Gastroesophageal sphincter (tissue), 4 donors: ENCODE data around the gene LEPROT. TPM values are rescaled to one million over a fixed set of nuclear protein-coding genes. Genes with fewer than 3 reads are reported as not detected.

Experiments
- ATAC-seq: fragments of 150-250 bp; one replicate; pipeline ENCODE4 v1.9.1; 2016; ENCODE audit warnings: mild to moderate bottlenecking, moderate library complexity
- H3K27ac ChIP-seq, 4 donors: fragments of 200-600 bp; sonication (generic) in 3 of 4; 1 replicate in 3 of 4; 2 replicates in 1 of 4; pipeline ENCODE4 v1.5.1; 2016 to 2019
- H3K27me3 ChIP-seq: fragments of 200-600 bp; sonication (generic); one replicate; pipeline ENCODE4 v1.5.1; 2019
- H3K36me3 ChIP-seq, 2 donors: fragments of 200-600 bp; sonication (generic); one replicate each; pipeline ENCODE4 v1.5.1; 2019; ENCODE audit warnings: control low read depth in 1 of 2
- H3K4me1 ChIP-seq, 3 donors: fragments of 200-600 bp; sonication (generic); 1 replicate in 2 of 3; 2 replicates in 1 of 3; pipeline ENCODE4 v1.5.1; 2016 to 2019; ENCODE audit warnings: control low read depth in 2 of 3
- H3K4me3 ChIP-seq, 2 donors: fragments of 200-600 bp; sonication (generic); one replicate each; pipeline ENCODE4 v1.5.1; 2019; ENCODE audit warnings: mild to moderate bottlenecking in 1 of 2, moderate library complexity in 1 of 2
- H3K9me3 ChIP-seq, 3 donors: fragments of 200-600 bp; sonication (generic); one replicate each; pipeline ENCODE4 v1.5.1; 2017 to 2019; ENCODE audit warnings: control low read depth in 2 of 3
- CTCF ChIP-seq, 4 experiments: fragments of 200-600 bp in 2 of 4; fragments of 450-650 bp in 2 of 4; sonication (generic) in 1 of 4; IDR thresholded peaks; one replicate each; pipeline ENCODE4 v1.5.1; 2017 to 2019; ENCODE audit warnings: antibody characterized with exemption in 4 of 4, mild to moderate bottlenecking in 2 of 4, moderate library complexity in 2 of 4
- EP300 ChIP-seq: sonication (generic); formaldehyde crosslinking; IDR thresholded peaks from one replicate; pipeline ENCODE4 v1.6.1; 2017; ENCODE audit warnings: antibody characterized with exemption, mild to moderate bottlenecking
- POLR2A ChIP-seq, 2 donors: fragments of 450-650 bp; IDR thresholded peaks; one replicate each; pipeline ENCODE4 v1.6.1; 2017; ENCODE audit warnings: antibody characterized with exemption in 2 of 2, mild to moderate bottlenecking in 2 of 2, moderate library complexity in 1 of 2
- POLR2AphosphoS5 ChIP-seq: sonication (generic); formaldehyde crosslinking; IDR thresholded peaks from one replicate; pipeline ENCODE4 v1.6.1; 2017; ENCODE audit warnings: antibody characterized with exemption
- WGBS, 2 donors: methylation state at CpG; one replicate each; pipeline ENCODE4 v1.1.5; 2018; ENCODE audit warnings: low coverage in 1 of 2; 5-methylcytosine and 5-hydroxymethylcytosine counted together
- total RNA-seq, 4 donors: library from RNA; depleted of rRNA; stranded (reverse); fragments of >200 nt; gene quantifications; one replicate each; pipeline ENCODE4 v1.1.0, GENCODE V29; 2016

The LEPROT gene
- total RNA-seq, 4 donors from 2014 or later, result 66.3 to 106 (median 72.9) TPM

- Histone ChIP-seq H3K27ac (no peak overlapping the region), H3K27me3 (no peaks in the 10 kb centered on the region), H3K36me3 (peaks cover 0 to 30% of the 10 kb centered on the region in 2 donors), H3K4me3 (no peak overlapping the region), H3K9me3 (no peaks in the 10 kb centered on the region), H3K4me1 (no peaks in the 10 kb centered on the region)
- no peak for ATAC-seq
- TF ChIP-seq POLR2AphosphoS5, result no peak
- no peak for TF ChIP-seq CTCF (IDR thresholded peaks at IDR 0.05)
- no peak for TF ChIP-seq EP300
- TF ChIP-seq POLR2A (IDR thresholded peaks at IDR 0.05), result no peak
- WGBS, 2 donors, result 98 to 100% methylated on average over 1 to 7 of the region's 7 CpGs
Observed at GRCh38 chr1:65392497-65392896, 28.0 kb upstream of the LEPROT start.

- ATAC-seq, result no peak
- H3K36me3 ChIP-seq, result peaks cover 0 to 30% of the 10 kb centered on the region in 2 donors
- no peaks in the 10 kb centered on the region for H3K27me3 ChIP-seq
- H3K4me1 ChIP-seq, result no peaks in the 10 kb centered on the region
- 75 to 93% methylated on average over 2 of the region's 2 CpGs for WGBS, 2 donors
- no peak overlapping the region for H3K4me3 ChIP-seq
- no peak overlapping the region for H3K27ac ChIP-seq
- no peaks in the 10 kb centered on the region for H3K9me3 ChIP-seq
- TF ChIP-seq POLR2A (IDR thresholded peaks at IDR 0.05) (no peak), EP300 (no peak), POLR2AphosphoS5 (no peak), CTCF (IDR thresholded peaks at IDR 0.05) (no peak)
Observed at GRCh38 chr1:65393347-65393746, 27.1 kb upstream of the LEPROT start.

GRCh38 chr1:65393928-65394327 is 26.5 kb upstream of the LEPROT start:
- no peak for ATAC-seq
- Histone ChIP-seq H3K27me3 (no peaks in the 10 kb centered on the region), H3K9me3 (no peaks in the 10 kb centered on the region), H3K27ac (no peak overlapping the region), H3K4me1 (no peaks in the 10 kb centered on the region), H3K4me3 (no peak overlapping the region), H3K36me3 (peaks cover 0 to 30% of the 10 kb centered on the region in 2 donors)
- 38 to 78% methylated on average over 1 of the region's 1 CpG for WGBS, 2 donors
- TF ChIP-seq POLR2A (IDR thresholded peaks at IDR 0.05), result no peak
- no peak for TF ChIP-seq POLR2AphosphoS5
- TF ChIP-seq CTCF (IDR thresholded peaks at IDR 0.05), result no peak
- no peak for TF ChIP-seq EP300

- no peak for TF ChIP-seq CTCF (IDR thresholded peaks at IDR 0.05)
- TF ChIP-seq EP300, result no peak
- no peak for TF ChIP-seq POLR2AphosphoS5
- no peak for TF ChIP-seq POLR2A (IDR thresholded peaks at IDR 0.05)
Observed at GRCh38 chr1:65395887-65396612, 24.4 kb upstream of the LEPROT start.

GRCh38 chr1:65398083-65398482 is 22.4 kb upstream of the LEPROT start:
- TF ChIP-seq POLR2AphosphoS5 (no peak), EP300 (no peak), CTCF (IDR thresholded peaks at IDR 0.05) (no peak), POLR2A (IDR thresholded peaks at IDR 0.05) (no peak)
- Histone ChIP-seq H3K27ac (no peak overlapping the region), H3K36me3 (peaks cover 0 to 28% of the 10 kb centered on the region in 2 donors), H3K9me3 (no peaks in the 10 kb centered on the region), H3K4me1 (no peaks in the 10 kb centered on the region), H3K27me3 (no peaks in the 10 kb centered on the region), H3K4me3 (no peak overlapping the region)
- ATAC-seq, result no peak
- 100% methylated on average over 1 of the region's 1 CpG for WGBS, 2 donors

More at GRCh38 chr1:65395887-65396612, 24.4 kb upstream of the LEPROT start:
- 87 to 95% methylated on average over 3 of the region's 3 CpGs for WGBS, 2 donors
- Histone ChIP-seq H3K27ac (no peak overlapping the region), H3K4me1 (no peaks in the 10 kb centered on the region), H3K36me3 (peaks cover 0 to 28% of the 10 kb centered on the region in 2 donors), H3K9me3 (no peaks in the 10 kb centered on the region), H3K4me3 (no peak overlapping the region), H3K27me3 (no peaks in the 10 kb centered on the region)
- no peak for ATAC-seq
